SK-N-DZ (cell line): ENCODE data around the gene HINT1. TPM values are rescaled to one million over a fixed set of nuclear protein-coding genes. Genes with fewer than 3 reads are reported as not detected.
"Not testable (repeated sequence)": the region's sequence is repeated elsewhere in the genome, so short reads cannot be mapped to it uniquely, and the experiment has no call there.

Source experiments
- DNase-seq: peaks from one replicate; pipeline ENCODE4 v3.0.0-alpha.2; 2015; ENCODE audit warnings: low spot score
- polyA plus RNA-seq, 2 experiments: library from polyadenylated mRNA; depleted of rRNA; stranded (reverse); fragments of >200 nt; gene quantifications; 2 replicates each; pipeline ENCODE4 v1.2.3, GENCODE V29; 2014

HINT1 gene
- polyA plus RNA-seq (2014; cell fraction: cytosol; rRNA removed) = 640 and 713 TPM in 2 replicates
- 378 and 497 TPM in 2 replicates for polyA plus RNA-seq (2014; cell fraction: nucleus; rRNA removed)

DNA sequence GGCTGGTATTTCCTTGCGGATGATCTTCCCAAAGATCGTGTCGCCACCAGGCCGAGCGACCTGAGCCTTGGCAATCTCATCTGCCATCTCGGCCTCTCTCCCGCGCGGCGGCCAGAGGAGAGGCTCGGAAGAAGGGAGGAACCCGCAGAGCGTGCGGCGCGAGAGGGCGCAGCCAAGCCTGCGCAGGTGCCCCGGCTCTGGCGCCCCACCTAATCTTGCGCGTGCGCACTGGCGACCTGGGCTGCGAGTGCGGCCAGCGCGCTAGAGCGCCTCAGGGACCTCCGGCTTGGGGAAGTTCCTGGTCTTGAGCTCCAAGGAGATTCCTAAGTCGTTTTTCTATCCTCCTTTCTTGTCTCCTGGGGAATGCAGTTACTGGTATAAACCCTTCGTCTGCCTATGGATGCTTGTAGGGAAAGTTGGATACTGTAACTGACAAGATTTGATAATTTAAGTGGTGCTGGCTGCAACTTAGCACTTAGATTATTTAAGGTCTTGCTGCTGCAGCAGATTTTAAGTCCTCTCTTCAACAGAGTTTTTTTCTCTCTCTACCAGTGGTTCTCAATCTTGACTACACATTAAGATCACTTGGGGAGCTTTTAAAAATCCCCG is at the start of gene HINT1:
Gene HINT1 (minus strand): TSS at position 138 of the 609 bp plus-strand sequence. CDS start 51 bp downstream, at position 87.
- peak; percentile 92 for DNase-seq

DNA sequence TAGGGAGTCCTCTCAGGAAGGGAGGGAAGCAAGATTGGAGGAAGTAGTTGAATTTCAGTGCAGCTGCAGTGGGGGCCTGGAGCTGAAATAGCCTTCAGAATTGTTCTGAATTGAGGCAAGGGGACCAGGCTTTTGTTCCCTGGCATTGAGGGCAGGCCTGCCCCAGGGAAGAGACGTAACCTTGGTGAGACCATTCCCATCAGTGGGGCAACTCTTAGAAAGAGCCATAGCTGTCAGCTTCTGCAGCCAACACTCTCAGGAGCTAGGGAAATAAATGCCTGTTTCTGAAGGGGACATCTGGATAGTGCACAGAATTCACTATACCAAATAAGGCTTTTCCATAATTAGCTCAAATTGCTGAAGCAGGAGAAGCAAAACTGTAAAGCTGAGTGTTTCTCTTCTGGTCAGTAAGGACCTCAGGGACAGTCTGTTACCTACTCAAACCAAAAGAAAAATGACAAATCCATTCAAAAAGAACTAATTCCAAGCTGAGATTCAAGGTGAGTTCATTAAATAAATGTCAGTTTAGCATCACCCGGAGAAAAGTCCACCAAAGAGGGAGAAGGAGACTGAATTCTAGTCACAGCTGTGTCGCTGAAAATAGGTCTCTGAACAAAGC is 49.7 kb upstream of the HINT1 start:
- DNase-seq = peak; percentile 35

DNA sequence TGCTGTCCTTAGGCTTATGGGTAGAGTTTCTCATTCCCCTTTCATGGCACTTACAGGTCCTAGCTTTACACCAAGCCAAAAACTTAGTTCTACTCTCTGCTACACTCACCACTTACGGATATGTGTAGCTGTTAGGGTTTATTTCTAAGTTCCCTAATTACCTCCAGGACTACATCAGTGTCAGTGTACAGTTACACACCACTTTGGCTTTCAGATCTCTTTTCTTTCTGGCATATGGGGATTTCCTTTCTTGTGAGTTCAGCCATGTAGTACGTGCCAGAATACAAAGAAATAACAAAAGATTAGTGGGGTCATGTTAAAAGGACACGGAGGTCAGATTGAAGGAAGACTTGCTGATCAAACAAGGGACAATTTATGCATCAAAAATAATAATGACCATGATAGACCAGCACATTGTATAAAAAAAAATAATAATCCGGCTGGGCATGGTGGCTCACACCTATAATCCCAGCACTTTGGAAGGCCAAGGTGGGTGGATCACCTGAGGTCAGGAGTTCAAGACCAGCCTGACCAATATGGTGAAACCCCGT is 47.5 kb upstream of the HINT1 start:
- DNase-seq = no peak

DNA sequence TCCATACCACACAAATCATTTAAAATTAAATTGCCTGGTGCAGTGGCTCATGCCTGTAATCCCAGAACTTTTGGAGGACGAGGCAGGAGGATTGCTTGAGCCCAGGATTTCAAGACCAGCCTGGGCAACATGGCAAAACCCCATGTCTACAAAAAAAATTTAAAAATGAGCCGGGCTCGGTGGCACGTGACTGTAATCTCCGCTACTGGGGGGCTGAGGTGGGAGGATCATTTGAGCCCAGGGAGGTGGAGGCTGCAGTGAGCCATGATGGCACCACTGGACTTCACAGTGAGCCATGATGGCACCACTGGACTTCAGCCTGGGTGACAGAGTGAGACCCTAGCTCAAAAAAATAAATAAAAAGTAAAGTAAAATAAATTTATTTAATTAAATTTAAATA is 46.6 kb upstream of the HINT1 start:
- DNase-seq = no peak

DNA sequence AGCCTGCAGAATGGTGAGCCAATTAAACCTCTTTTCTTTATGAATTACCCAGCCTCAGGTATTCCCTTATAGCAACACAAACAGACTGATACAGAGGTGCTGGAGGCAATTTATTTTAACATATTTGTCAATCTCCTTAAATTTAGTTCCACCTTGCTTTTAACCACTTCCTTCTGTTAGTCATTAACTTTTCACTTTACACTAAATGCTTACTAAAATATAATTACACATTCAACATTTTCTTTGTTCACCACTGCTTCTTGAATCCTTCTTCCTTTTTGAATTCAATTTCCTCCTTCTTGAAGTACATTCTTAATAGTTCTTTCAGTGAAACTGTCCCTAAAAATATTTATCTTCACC is 45.1 kb upstream of the HINT1 start:
- DNase-seq = no peak

DNA sequence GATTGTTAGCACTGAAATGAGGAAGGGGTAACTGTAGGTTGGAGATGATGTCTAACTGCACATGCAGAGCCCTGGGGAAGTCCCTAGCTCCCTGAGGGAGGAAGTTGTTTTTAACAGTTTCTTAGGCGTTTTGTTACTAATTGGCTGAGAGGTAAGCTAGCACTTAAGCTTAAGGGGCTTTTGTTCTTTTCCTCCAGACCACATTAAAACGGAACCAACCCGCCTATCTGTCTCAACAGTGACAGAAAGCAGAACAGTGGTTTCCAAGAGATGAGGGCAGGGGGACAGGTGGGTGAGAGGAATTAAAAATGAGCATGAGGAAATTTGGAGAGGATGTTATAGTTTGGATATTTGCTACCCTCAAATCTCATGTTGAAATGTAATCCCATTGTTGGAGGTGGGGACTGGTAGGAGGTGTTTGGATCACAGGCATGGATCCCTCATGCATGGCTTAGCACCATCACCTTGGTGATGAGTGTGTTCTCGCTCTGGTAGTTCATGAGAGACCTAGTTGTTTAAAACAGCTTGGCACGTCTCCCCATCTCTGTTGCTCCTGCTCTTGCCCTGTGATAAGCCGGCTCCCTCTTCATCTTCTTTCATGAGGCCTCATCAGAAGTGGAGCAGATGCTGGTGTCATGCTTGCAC is 44.6 kb upstream of the HINT1 start:
- DNase-seq = no peak

DNA sequence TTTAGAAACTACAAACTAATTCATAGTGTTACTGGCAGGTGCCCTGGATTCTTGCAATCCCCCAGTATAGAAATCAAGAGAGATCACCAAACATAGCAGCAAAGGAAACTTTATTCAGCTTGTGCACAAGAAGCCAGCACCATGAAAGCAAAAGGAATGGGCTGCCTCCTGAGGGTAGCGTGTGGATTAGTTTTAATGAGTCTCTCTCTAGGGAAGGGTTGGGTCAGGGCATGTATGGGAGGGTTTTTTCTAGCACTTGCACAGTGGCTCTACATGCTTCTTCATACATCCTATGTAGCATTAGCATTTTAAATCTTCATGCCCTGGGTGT is 44.1 kb upstream of the HINT1 start:
- no peak for DNase-seq

DNA sequence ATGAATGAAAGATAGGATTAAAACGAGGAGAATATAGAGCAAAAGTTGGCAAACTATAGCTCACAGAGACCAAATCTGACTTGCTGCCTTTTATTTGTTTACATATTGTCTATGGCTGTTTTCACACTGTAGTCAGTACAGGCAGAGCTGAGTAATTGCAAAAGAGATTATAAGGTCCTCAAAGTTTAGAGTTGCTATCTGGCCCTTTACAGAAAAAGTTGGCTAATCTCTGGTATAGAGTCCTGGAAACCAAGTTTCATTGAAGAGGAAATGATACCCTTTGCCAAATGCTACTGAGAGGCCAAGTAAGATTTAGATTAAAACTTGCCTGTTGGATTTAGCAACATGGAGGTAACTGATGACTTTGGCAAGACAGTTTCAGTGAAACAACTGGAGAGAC is 41.7 kb upstream of the HINT1 start:
- DNase-seq = no peak

DNA sequence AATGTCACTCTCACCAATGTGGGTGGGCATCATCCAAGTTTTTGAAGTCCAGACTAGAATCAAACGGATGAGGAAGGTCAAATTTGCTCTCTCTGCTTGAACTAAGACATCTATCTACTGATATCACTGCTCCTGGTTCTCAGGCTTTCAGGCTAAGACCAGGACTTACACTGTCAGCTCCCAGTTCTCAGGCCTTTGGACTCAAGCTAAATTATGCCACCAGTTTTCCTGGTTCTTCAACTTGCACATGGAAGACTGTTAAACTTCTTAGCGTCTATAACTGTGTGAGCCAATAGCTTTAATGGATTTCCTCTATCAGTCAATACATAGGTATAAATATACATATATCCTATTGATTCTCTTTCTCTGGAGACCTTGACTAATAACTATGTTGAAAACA is 41.0 kb upstream of the HINT1 start:
- no peak for DNase-seq

DNA sequence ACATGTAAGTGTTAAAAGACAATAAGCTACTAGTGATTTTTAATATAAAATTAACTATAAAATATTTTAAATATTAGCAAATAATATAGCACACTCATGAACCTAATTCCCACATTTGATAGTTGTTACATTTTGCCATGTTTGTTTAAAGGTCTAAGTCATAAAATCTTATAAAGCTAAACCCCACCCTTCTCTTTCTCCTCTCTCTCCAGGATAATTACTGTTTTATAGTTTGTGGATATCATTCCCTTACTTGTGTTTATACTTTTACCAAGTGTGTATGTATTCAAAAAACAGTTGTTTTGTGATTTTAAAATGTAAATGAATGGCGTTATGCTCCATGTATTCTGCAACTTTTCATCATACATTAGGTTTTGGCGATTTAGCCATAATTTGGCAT is 39.9 kb upstream of the HINT1 start:
- DNase-seq = no peak

DNA sequence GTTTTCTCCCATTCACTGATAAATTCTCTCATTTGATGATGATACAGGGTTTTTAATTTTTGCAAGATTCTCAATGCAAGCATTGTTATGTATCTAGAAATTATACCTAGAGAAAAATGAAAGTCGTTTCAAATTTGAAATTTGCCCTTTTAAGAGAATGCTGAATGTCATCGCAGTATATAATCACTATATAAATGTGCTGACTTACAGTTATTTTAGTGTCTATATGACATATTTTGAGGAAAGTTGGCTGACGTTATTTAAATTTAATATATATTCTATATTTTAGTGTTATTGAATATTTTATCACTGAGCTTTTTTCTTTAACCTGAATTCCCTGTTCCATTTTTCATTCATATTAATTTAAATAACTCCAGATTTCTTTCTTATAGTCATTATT is 35.5 kb upstream of the HINT1 start:
- DNase-seq = no peak

DNA sequence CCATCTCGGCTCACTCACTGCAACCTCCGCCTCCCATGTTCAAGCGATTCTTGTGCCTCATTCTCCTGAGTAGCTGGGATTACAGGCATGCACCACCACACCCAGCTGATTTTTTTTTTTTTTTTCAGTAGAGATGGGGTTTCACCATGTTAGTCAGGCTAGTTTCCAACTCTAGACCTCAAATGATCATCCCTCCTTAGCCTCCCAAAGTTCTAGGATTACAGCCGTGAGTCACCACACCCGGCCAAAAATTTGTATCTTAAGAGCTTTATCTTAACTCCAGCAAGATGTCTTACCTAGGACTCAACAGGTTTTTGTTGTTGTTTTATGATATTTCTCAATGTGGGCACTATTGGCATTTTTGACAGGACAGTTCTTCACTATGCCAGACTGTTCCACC is 33.6 kb upstream of the HINT1 start:
- DNase-seq = no peak

DNA sequence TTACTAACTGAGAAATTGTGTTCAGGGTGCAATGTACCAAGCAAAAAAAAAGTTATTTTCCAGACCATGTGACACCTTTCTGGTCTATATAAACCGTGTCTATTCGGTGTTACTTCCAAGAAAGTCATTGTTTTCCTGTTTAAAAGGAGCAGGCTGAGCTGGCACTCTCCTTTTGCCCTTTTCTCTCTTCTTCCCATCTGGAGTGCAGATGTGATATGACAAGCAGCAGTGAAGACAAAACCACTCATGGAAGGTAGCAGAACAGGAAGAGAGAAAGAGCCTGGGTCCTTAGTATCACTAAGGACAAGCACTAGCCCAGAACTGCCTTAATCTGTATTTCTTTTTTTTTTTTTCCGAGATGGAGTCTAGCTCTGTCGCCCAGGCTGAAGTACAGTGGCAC is 31.3 kb upstream of the HINT1 start:
- no peak for DNase-seq

DNA sequence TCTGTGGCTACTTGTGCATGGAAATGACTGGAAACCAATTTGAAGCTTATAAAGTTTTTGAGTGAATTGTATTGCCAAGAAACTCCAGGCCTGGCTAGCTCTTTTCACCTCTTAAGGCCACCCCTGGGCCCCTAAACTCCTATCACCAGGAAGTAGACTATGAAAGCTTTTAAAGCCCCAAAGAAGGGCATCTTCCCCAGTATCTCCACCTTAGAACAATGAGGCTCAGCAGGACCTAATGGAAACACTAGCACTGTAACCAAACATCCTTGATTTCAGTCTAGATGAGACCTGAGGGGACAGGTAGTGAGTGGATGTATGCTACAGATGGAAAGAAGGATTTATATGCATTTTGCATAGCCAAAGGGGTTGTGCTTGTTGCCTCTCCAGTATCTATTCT is 30.6 kb upstream of the HINT1 start:
- no peak for DNase-seq

DNA sequence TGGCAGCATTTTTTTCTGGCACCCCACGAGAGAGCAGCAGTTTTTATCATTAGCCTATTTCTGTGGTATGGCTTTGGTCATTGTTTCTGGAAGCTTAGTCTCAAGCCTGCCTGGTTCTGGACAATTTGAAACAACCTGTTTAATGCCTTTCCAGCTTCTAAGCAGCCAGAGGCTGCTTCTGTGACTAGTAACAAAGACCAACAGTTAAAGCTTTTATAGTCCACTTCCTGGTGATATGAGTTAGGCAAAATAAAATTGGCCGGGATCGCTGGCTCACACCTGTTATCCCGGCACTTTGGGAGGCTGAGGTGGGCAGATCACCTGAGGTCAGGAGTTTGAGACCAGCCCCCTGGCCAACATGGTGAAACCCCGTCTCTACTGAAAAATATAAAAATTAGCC is 29.7 kb upstream of the HINT1 start:
- no peak for DNase-seq

DNA sequence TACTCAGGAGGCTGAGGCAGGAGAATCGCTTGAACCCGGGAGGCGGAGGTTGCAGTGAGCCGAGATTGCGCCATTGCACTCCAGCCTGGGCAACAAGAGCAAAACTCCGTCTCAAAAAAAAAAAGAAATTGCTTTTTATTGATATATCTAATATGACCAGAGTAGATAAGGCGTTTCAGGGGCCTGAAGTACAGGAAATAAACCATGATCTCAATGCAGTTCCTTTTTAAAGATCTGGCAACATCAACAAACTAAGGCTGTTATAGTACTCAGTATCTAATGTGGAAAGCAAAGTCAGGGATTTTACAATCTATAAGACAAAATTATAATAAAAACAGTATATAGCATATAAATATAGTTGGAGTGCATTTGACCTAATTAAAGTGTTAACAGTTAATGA is 28.8 kb upstream of the HINT1 start:
- not testable (repeated sequence) for DNase-seq

DNA sequence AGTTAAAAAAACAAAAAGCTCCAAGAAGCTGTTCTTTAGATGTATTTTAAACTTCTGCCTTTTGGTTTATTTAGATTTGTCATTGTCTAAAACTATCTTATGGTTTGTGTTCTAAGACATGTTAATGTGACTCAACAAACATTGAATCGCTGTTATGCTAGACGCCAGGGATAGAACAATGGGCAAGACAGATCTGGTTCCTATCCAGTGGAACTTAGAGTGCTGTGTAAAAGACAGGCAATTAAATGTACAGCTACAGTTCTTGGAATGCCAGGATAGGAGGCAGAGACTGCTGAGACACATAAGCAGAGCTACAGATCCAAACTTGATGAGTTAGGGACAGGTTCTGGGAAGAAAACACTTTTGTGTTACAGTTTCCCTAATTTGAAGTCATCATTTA is 28.1 kb upstream of the HINT1 start:
- no peak for DNase-seq

DNA sequence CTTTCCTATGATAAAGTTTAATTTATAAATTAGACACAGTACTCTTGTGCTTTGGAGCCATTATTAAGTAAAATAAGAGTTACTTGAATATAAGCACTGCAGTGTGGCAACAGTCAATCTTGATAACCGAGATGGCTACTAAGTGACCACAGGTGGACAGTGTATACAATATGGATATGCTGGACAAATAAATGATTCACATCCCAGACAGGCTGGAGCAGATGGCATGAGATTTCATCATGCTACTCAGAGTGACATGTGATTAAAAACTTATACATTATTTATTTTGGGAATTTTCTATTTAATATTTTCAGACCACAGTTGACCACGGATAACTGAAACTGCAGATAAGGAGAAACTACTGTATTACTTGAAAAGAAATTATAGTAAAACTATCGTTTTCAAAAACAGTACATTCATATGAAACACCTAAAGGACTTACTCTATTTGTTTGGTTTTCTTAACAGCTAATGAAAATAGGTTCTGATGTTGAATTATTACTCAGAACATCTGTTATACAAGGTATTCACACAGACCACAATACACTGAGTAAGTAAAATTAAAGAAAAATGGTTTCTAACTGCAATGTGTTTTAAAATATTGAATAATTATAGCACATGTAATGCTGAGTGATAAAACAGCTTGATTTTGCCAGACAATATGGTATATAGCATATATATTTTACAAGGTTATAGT is 21.7 kb upstream of the HINT1 start:
- no peak for DNase-seq

DNA sequence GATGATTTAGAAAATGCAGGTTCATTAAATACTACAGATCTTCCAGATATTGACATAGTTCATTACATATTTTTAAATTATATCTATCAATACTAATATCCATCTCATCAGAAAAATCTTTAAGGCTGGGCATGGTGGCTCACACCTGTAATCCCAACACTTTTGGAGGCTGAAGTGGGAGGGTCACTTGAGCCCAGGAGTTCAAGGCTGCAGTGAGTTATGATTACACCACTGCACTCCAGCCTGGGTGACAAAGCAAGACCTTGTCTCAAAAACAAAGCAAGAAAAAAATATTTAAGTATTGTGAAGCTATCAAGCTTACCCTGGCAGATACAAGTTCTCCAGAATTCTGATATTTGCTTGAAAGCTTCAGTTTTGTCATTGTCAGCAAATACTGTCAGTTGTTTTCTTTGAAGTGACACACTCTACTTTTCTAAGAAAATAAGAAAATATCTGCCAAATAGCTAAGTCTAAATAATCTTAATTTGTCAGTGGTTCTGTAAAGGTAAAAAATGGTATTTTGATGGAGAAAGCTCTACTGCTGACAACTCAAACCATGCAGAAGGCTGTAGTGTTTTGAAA is 20.6 kb upstream of the HINT1 start:
- no peak for DNase-seq

DNA sequence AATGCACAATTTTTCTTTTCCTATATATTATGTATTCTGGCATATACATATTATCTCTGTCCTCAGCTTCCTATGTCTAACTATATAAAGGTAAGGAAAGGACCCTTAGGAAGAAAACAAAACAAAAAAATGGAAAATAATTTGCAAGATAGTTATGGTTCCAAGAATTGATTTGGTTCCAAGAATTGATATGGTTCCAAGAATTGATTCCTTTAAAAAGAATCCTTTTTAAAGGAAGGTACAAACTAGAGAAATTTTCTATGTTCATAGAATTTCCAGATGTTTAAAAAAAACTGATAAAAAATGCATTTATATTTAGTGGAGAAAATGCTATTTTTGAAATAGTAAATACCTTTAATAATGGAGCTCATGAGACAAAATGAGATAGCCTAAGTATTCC is 17.8 kb upstream of the HINT1 start:
- no peak for DNase-seq

DNA sequence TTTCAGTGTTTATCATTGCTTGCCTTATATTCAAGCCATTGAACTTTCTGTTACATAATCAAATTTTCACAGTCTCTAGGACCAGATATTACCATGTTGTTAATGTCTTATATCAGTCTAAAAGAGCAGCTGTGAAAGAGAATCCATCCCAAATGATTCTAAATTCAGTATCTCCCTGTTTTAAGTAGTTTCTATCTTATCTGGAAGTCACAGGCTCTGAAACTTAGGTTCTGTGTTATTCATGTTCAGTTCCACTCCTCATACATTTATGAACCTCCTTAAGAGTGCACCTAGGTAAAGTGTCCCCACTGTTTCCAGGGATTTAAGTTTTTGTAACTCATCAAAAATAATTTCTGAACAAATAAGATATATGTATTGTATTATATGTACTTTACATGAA is 15.4 kb upstream of the HINT1 start:
- no peak for DNase-seq

DNA sequence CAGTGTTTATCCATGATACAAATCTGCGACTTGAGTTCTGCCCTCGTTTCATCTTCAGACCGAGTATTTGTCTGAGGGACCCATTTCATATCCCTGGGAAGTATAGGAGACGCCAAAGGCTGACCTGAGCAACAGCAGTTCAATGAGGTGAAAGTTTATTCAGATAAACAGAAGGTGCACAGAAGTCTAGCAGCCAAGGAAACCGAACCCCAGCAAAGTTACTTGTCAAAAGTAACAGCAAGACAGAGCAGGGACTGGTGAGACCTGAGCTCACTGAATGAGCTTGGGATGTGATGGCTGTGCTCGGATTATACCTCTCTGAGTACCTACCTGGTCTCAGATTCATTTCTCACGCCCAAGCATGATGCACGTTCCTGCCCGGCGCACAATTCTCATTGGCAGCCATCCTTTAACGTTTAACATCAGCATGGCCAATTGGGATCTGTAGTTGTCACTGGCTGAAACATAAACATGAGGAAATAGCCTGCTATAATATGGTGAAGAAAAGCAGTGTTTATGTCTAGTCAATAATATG is 6.3 kb upstream of the HINT1 start:
- DNase-seq = peak; percentile 27
